PC-9 (cell line): ENCODE results near the gene MSH3. TPM values are rescaled to one million over a fixed set of nuclear protein-coding genes. Genes with fewer than 3 reads are reported as not detected.
A peak's percentile ranks its signal among the peaks of the same experiment; 100 is the strongest.

Experiments used
- BruUV-seq: library from RNA; stranded (reverse); fragments of 400-500 nt; replicated peaks from 2 replicates; lab custom pipeline; 2021; lab: Mats Ljungman, UMichigan
- CTCF ChIA-PET: fragments of 300-600 bp; sonication (Branson Sonifier 250); formaldehyde crosslinking; loops from one replicate; lab custom pipeline; 2022; ENCODE audit warnings: antibody characterized with exemption; lab: Charles Lee
- POLR2A ChIA-PET: fragments of 300-600 bp; sonication (Branson Sonifier 250); formaldehyde crosslinking; loops from one replicate; lab custom pipeline; 2022; ENCODE audit warnings: antibody characterized with exemption; ENCODE audit not compliant: unreplicated experiment; lab: Charles Lee
- DNase-seq, 2 experiments: peaks; one replicate each; pipeline versions ENCODE4 v3.0.0 to v3.0.0-alpha.2; 2015 to 2022; ENCODE audit warnings: mixed read lengths in 1 of 2
- H2AFZ ChIP-seq: fragments of 200-600 bp; sonication (generic); 2 replicates; pipeline ENCODE4 v1.8.1; 2017; ENCODE audit warnings: antibody characterized with exemption
- H3F3A ChIP-seq: fragments of 200-600 bp; sonication (generic); 2 replicates; pipeline ENCODE4 v1.8.1; 2017; ENCODE audit warnings: antibody characterized with exemption, mild to moderate bottlenecking, low read depth; ENCODE audit not compliant: insufficient read depth
- H3K27ac ChIP-seq: fragments of 200-600 bp; sonication (generic); 2 replicates; pipeline ENCODE4 v1.6.1; 2016; ENCODE audit warnings: mixed run types
- H3K27me3 ChIP-seq: fragments of 200-600 bp; sonication (generic); 2 replicates; pipeline ENCODE4 v1.6.1; 2016; ENCODE audit warnings: low read depth, mixed run types; ENCODE audit not compliant: insufficient read depth
- H3K36me3 ChIP-seq: fragments of 200-600 bp; sonication (generic); 2 replicates; pipeline ENCODE4 v1.6.1; 2016; ENCODE audit warnings: low read depth, mixed run types
- H3K4me1 ChIP-seq: fragments of 200-600 bp; sonication (generic); replicated peaks from 2 replicates; pipeline ENCODE4 v1.6.1; 2016; ENCODE audit warnings: mixed run types; ENCODE audit not compliant: insufficient read depth
- H3K4me2 ChIP-seq: fragments of 200-600 bp; sonication (generic); 2 replicates; pipeline ENCODE4 v1.6.1; 2017; ENCODE audit warnings: mixed run types
- H3K4me3 ChIP-seq: fragments of 200-600 bp; sonication (generic); 2 replicates; pipeline ENCODE4 v1.6.1; 2016; ENCODE audit warnings: mixed run types
- H3K79me2 ChIP-seq: fragments of 200-600 bp; sonication (generic); 2 replicates; pipeline ENCODE4 v1.6.1; 2017; ENCODE audit warnings: low read depth, mixed run types
- H3K9me2 ChIP-seq: fragments of 200-600 bp; sonication (generic); 2 replicates; pipeline ENCODE4 v1.8.1; 2017; ENCODE audit warnings: mild to moderate bottlenecking; ENCODE audit not compliant: insufficient read depth
- H3K9me3 ChIP-seq: fragments of 200-600 bp; sonication (generic); 2 replicates; pipeline ENCODE4 v1.8.1; 2016; ENCODE audit warnings: low read depth; ENCODE audit not compliant: insufficient read depth
- H4K20me1 ChIP-seq: fragments of 200-600 bp; sonication (generic); 2 replicates; pipeline ENCODE4 v1.8.1; 2017; ENCODE audit not compliant: insufficient read depth
- EZH2 ChIP-seq: fragments of 200-600 bp; sonication (generic); IDR thresholded peaks from 2 replicates; pipeline ENCODE4 v1.8.0; 2017; ENCODE audit warnings: antibody characterized with exemption, low read depth
- intact Hi-C: fragments of 100-400 bp; cut with micrococcal nuclease; formaldehyde crosslinking; loops from one replicate; pipeline ENCODE4 v1.10.0; 2022; ENCODE audit not compliant: unreplicated experiment
- total RNA-seq: library from RNA; stranded (reverse); gene quantifications from 2 replicates; pipeline ENCODE4 v1.2.3, GENCODE V29; 2021
- TF ChIP-seq, protein P1 (sequence below): fragments of 200-600 bp; sonication (generic); conservative IDR thresholded peaks from 2 replicates; pipeline ENCODE4 v1.6.1; 2017; ENCODE audit warnings: mixed run types, antibody characterized with exemption, mild to moderate bottlenecking, moderate library complexity

Gene MSH3
- total RNA-seq, 1 experiment from 2014 or later = 16.9 TPM

- H3K4me3 ChIP-seq = no peak overlapping the region
- no peaks in the 10 kb centered on the region for H3K27me3 ChIP-seq
- no peak for TF ChIP-seq EZH2
- TF ChIP-seq, protein P1, sequence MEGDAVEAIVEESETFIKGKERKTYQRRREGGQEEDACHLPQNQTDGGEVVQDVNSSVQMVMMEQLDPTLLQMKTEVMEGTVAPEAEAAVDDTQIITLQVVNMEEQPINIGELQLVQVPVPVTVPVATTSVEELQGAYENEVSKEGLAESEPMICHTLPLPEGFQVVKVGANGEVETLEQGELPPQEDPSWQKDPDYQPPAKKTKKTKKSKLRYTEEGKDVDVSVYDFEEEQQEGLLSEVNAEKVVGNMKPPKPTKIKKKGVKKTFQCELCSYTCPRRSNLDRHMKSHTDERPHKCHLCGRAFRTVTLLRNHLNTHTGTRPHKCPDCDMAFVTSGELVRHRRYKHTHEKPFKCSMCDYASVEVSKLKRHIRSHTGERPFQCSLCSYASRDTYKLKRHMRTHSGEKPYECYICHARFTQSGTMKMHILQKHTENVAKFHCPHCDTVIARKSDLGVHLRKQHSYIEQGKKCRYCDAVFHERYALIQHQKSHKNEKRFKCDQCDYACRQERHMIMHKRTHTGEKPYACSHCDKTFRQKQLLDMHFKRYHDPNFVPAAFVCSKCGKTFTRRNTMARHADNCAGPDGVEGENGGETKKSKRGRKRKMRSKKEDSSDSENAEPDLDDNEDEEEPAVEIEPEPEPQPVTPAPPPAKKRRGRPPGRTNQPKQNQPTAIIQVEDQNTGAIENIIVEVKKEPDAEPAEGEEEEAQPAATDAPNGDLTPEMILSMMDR = no peak
- H3K9me2 ChIP-seq = no peaks in the 10 kb centered on the region
- ChIA-PET POLR2A (interaction anchor here (0.6 kb wide), 1 partner anchor 1465 kb away, joined by 4 read pairs; no protein-coding TSS in a partner anchor), CTCF (interaction anchor here (0.6 to 0.7 kb wide), 2 partner anchors 267 to 1300 kb away, joined by 3 read pairs; no protein-coding TSS in a partner anchor)
- no peak for DNase-seq
- H3K4me1 ChIP-seq = no peaks in the 10 kb centered on the region
- H2AFZ ChIP-seq = no peak overlapping the region
- no peaks in the 10 kb centered on the region for H3F3A ChIP-seq
- intact Hi-C loops = no loop called here
- no peaks in the 10 kb centered on the region for H3K36me3 ChIP-seq
- BruUV-seq = no TSS peak
- H3K79me2 ChIP-seq = no peaks in the 10 kb centered on the region
- H4K20me1 ChIP-seq = no peaks in the 10 kb centered on the region
- no peak overlapping the region for H3K27ac ChIP-seq
- H3K4me2 ChIP-seq = no peak overlapping the region
- H3K9me3 ChIP-seq = no peaks in the 10 kb centered on the region
These were observed 56.8 kb downstream of the MSH3 start for GRCh38 chr5:80711216-80711615.

DNA sequence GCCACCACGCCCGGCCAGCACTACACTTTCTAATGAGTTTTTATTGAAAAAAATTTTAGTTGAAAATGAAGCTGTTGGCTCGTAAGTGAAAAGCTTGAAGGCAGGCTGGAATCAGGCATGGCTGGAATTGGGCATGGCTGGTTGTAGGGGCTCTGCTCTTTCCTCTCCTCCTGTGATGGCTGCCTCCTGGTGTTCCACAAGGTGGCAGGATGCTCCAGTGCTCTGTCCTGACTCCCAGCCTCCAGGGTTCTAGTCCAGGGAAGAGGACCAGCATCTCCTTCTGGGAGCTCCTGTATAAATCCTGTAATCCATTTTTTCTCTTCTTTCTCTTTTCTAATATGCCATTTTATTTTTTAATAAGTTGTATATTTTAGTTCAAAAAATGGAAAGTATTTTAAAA, 57.5 kb downstream of the MSH3 start:
- BruUV-seq = no TSS peak
- intact Hi-C loops = loop anchor here (1.0 kb wide), 1 partner anchor 453 kb away; no protein-coding TSS in a partner anchor
- TF ChIP-seq, protein P1 = peak; percentile 52
- TF ChIP-seq EZH2 = no peak
- ChIA-PET CTCF (no interaction called here), POLR2A (no interaction called here)
- no peak overlapping the region for H3K27ac ChIP-seq
- H3K4me1 ChIP-seq = no peaks in the 10 kb centered on the region
- H3K9me2 ChIP-seq = no peaks in the 10 kb centered on the region
- DNase-seq = peak in 1 of 2 experiments; percentile 9
- no peaks in the 10 kb centered on the region for H3K36me3 ChIP-seq
- no peaks in the 10 kb centered on the region for H3K27me3 ChIP-seq
- H3K4me2 ChIP-seq = no peak overlapping the region
- no peak overlapping the region for H2AFZ ChIP-seq
- H3K9me3 ChIP-seq = no peaks in the 10 kb centered on the region
- no peaks in the 10 kb centered on the region for H3K79me2 ChIP-seq
- no peaks in the 10 kb centered on the region for H3F3A ChIP-seq
- no peak overlapping the region for H3K4me3 ChIP-seq
- H4K20me1 ChIP-seq = no peaks in the 10 kb centered on the region

- no peak overlapping the region for H3K27ac ChIP-seq
- intact Hi-C loops = loop anchor here (1.0 kb wide), 1 partner anchor 452 kb away; no protein-coding TSS in a partner anchor
- CTCF ChIA-PET = no interaction called here
These were observed 58.5 kb downstream of the MSH3 start for GRCh38 chr5:80712919-80713318.

GRCh38 chr5:80713631-80714030, 59.2 kb downstream of the MSH3 start:
- Histone ChIP-seq H3K4me2 (no peak overlapping the region), H2AFZ (no peak overlapping the region), H4K20me1 (no peaks in the 10 kb centered on the region), H3K27ac (no peak overlapping the region), H3K79me2 (no peaks in the 10 kb centered on the region), H3K27me3 (no peaks in the 10 kb centered on the region), H3K9me2 (no peaks in the 10 kb centered on the region), H3K4me3 (no peak overlapping the region), H3F3A (no peaks in the 10 kb centered on the region), H3K4me1 (no peaks in the 10 kb centered on the region), H3K36me3 (no peaks in the 10 kb centered on the region), H3K9me3 (no peaks in the 10 kb centered on the region)
- no TSS peak for BruUV-seq
- no peak for TF ChIP-seq EZH2
- TF ChIP-seq, protein P1 = no peak
- DNase-seq = no peak
- ChIA-PET CTCF (no interaction called here), POLR2A (no interaction called here)
- intact Hi-C loops = no loop called here

More at GRCh38 chr5:80712919-80713318, 58.5 kb downstream of the MSH3 start:
- Histone ChIP-seq H3K36me3 (no peaks in the 10 kb centered on the region), H4K20me1 (no peaks in the 10 kb centered on the region), H3K9me3 (no peaks in the 10 kb centered on the region), H3K4me3 (no peak overlapping the region), H3K9me2 (no peaks in the 10 kb centered on the region), H3F3A (no peaks in the 10 kb centered on the region), H2AFZ (no peak overlapping the region), H3K4me1 (no peaks in the 10 kb centered on the region), H3K27me3 (no peaks in the 10 kb centered on the region), H3K4me2 (no peak overlapping the region), H3K79me2 (no peaks in the 10 kb centered on the region)
- TF ChIP-seq EZH2 = no peak
- POLR2A ChIA-PET = no interaction called here
- DNase-seq = no peak
- BruUV-seq = no TSS peak
